Esophagus squamous epithelium (tissue), 4 donors: ENCODE results near the gene ATXN2.

Experiments
- CTCF ChIP-seq, 6 experiments: fragments of 450-650 bp in 4 of 6; fragments of 200-600 bp in 2 of 6; sonication (generic) in 2 of 6; IDR thresholded peaks; one replicate each; pipeline ENCODE4 v1.5.1; 2016 to 2019; ENCODE audit warnings: antibody characterized with exemption in 6 of 6, mild to moderate bottlenecking in 4 of 6, moderate library complexity in 4 of 6
- POLR2A ChIP-seq, 4 donors: fragments of 450-650 bp; IDR thresholded peaks; one replicate each; pipeline ENCODE4 v1.6.1; 2017; ENCODE audit warnings: antibody characterized with exemption in 4 of 4, mild to moderate bottlenecking in 4 of 4, moderate library complexity in 3 of 4

DNA sequence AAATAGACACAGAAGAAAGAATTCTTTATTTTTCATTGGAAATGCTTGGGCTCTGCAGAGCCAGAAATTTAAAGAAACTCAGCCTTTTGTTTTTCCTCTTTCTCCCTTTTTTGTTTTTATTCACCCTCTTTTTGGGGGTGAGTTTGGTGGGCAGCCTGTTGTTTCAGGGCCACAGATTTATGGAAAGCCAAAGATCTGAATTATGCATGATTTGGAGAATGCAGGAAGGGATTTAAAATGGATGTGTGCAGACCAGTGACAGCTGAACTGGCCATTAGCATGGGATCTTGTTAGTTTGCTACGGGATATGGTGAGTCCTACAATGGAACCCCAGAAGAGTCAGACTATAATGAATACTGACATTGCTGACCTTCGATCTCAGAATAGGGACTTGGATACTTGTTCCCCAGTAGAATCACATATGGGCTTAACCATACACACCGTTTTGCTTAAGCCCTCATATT lies 7.7 kb upstream of the ATXN2 start:
- TF ChIP-seq POLR2A (IDR thresholded peaks at IDR 0.05): no peak
- no peak for TF ChIP-seq CTCF (IDR thresholded peaks at IDR 0.05)
